Stimulated activated CD4-positive, alpha-beta T cell treated with anti-CD3 and anti-CD28 coated beads, Interleukin-12 subunit alpha, Interleukin-12 subunit beta, amount 100 ng/mL, for 48 hours (primary cell): ENCODE data around the gene ADCK2.
"Not testable (repeated sequence)": the region's sequence is repeated elsewhere in the genome, so short reads cannot be mapped to it uniquely, and the experiment has no call there.

Experiments
- DNase-seq, 3 donors: peaks; one replicate each; pipeline ENCODE4 v3.0.0-alpha.2; 2020; ENCODE audit warnings: low read depth in 2 of 3, low spot score in 1 of 3

Gene ADCK2, protein sequence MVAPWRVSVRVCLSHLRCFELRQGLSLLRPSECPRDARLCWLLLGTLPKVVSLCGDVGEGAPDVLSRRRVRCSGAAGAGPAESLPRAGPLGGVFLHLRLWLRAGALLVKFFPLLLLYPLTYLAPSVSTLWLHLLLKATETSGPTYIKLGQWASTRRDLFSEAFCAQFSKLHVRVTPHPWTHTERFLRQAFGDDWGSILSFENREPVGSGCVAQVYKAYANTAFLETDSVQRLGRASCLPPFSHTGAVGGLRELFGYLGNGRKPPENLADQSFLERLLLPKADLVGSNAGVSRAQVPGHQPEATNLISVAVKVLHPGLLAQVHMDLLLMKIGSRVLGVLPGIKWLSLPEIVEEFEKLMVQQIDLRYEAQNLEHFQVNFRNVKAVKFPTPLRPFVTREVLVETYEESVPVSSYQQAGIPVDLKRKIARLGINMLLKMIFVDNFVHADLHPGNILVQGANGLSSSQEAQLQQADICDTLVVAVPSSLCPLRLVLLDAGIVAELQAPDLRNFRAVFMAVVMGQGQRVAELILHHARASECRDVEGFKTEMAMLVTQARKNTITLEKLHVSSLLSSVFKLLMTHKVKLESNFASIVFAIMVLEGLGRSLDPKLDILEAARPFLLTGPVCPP

DNA sequence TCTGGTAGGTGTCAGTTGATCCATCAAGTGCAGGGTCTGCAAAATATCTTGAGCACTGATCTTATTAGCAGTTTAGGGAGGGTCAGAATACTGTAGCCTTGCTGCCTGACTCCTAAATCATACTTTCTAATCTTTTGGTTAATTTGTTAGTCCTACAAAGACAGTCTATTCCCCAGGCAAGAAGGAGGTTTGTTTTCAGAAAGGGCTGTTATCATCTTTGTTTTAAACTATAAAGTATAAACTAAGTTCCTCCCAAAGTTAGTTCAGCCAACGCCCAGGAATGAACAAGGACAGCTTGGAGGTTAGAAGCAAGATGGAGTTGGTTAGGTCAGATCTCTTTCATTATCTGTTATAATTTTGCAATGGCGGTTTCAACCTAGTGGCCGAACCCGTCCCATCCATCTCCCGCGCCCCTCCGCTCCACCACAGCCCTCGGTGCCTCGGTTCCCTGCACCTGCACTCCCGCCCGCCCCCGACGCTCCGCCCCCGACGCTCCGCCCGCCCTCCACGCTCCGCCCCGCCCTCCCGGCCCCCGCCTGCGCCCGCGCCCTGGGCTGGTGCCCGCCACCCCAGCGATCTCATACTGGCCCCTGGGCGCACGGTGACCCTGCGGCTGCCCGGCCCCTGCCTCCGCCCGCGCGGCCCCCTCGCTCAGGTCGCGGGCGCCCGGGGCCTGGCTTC, at the start of gene ADCK2:
ADCK2 (plus strand) TSS at position 564 of the 681 bp plus-strand sequence. CDS start 386 bp downstream, outside the sequence.
- DNase-seq: peak; percentile 35 to 55 (median 45)

- no peak for DNase-seq
Measured at GRCh38 chr7:140623980-140624379, 48.8 kb upstream of the ADCK2 start.

GRCh38 chr7:140624392-140625191, 48.2 kb upstream of the ADCK2 start:
- no peak for DNase-seq

DNA sequence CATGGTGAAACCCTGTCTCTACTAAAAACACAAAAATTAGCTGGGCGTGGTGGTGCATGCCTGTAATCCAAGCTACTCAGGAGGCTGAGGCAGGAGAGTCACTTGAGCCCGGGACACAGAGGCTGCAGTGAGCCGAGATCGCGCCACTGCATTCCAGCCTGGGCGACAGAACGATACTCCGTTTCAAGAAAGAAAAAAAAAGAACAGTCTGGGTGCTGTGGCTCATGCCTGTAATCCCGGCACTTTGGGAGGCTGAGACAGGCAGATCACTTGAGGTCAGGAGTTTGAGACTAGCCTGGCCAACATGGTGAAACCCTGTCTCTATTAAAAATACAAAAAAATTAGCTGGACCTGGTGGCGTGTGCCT, 47.6 kb upstream of the ADCK2 start:
- not testable (repeated sequence) for DNase-seq

DNA sequence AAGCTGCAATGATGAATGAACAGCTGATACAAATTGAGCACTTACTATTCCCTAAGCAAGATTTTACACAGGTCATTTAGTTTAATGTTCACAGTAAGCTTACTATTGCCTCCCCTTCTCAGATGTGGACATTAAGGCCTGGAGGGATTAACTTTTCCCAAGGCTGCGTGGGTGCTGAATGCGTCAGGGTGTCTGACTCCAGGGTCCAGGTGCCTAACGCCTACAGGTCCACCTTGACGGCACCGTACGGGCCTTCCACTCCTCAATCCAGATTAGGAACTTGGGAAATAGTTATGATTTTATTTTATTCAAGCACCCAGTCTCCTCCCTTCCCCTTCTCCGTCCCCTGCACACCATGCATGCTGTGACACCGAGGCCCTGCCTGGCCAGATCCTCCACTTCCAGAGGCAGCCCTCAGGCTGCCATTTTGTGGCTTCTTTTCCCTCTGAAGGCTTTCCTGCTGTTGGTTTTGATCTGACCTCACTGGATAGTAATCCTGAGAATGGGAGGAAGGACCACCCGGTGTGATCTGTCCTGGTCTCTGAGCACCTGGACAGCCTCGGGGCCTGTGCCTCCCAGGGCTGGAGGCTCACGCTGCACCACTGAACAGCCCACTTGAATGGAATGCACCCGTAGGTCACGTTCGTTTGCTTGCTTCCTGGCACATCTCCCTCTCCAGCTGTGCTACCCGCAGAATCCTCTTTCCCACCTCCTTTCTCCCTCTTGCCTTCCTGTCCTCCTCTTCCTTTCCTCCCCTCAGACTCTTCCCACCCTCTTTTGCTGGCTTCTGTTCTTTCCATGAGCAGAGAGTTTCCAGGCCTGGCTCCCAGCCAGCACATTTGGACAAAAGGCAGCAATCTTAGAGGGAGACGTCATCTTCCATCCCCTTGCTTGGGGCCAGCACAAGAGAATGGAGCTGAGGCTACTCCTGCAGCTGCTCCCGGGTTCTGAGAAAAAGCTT, 46.6 kb upstream of the ADCK2 start:
- no peak for DNase-seq

- no peak for DNase-seq
Measured at GRCh38 chr7:140631021-140631420, 41.7 kb upstream of the ADCK2 start.

GRCh38 chr7:140631602-140632001, 41.1 kb upstream of the ADCK2 start:
- DNase-seq: no peak

DNA sequence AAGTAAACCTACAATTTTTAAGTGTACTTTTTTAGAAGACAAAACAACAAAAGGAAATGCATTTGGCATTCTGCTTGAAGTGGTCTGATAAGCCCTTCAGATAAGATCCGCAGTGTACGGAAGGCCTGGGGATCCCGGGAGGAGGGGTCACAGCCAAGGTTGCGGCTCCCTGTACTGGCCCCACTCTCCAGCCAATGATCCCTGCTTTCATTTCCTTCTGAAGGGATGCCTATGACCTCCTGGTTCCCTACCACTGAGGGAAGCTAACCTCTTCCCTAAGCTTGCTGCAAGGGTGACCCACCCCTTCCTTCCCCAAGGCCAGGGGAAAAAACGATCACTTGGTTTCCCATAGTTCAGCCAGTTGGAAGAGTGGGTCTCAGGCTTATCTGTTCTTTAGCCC, 37.4 kb upstream of the ADCK2 start:
- no peak for DNase-seq

DNA sequence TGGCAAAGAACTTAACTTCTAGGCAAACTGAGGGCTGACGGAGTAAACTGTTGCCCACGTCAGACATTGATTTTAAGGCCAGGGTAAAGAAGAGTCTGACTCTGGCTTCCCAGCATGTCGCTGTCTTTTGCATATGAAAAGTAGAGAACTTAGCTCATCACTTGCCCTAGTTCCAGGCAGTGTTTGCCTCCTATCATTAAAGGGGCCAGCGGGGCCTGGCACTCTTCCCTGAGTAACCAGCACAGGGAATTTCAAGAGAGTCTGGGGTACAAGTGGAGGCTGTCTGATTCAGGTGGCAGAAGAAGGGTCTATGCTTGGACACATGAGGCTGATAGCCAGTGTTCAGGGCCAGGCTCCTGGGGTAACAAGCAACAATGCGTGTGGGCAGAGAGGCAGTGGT, 36.9 kb upstream of the ADCK2 start:
- DNase-seq: no peak

DNA sequence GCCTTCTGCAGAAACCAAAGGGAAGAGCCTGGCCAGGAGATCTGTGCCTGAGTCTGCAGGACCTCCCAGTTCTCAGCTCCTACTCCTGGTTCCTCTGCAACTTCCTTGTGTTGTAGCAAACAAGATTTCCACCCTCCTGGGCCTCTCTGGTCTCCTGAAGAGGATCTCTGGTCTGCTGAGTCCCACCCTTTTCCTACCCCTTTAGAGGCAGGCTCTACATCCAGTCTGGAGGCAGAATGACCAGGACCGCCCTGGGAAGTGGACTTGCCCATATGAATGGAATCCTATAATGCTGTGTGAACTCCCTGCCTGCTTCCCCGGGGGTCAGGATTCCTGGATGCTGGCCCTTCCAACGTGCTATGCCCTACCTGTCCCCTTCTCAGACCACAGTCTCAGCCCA, 35.3 kb upstream of the ADCK2 start:
- DNase-seq: no peak

GRCh38 chr7:140638173-140638791, 34.5 kb upstream of the ADCK2 start:
- no peak for DNase-seq

DNA sequence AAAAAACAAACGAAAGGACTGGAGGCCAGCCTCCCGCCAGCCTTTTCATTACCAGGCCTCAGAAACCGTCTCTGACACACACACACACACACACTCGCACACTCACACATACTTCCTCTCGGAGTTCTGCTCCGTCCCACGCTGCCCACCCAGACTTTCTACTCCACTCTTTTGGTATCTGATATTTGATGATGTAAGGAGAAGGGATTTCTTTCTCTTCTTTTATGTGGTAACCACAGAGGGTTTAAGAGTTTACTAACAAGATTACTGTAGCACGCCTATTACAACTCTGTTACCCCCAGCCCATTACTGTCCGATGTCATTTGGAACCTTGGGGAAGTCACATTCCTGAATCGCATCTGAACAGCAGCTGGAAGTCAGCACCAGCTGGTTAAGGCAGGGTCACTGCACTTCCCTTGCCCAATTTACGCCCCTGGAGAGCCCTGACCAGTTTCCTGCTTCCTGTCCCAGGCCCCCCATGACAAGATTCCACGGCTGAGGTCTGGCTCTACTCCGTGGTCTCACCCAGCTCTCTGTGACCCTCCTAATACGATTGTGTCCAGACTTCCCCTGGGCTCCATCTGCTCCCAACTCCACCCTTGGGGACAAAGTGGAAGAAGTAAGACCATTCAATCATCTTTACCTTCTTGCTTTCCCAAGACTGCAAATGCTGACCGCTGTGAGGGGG, 33.2 kb upstream of the ADCK2 start:
- DNase-seq: no peak

- DNase-seq: no peak
Measured at GRCh38 chr7:140640060-140640637, 32.6 kb upstream of the ADCK2 start.

GRCh38 chr7:140640727-140641523, 31.8 kb upstream of the ADCK2 start, which contains the start of gene DENND2A:
TSS of gene DENND2A (minus strand) at chr7:140640813. CDS start at chr7:140602397, 38,416 bp downstream.
- no peak for DNase-seq

GRCh38 chr7:140641524-140642195, 31.1 kb upstream of the ADCK2 start:
- DNase-seq: no peak

DNA sequence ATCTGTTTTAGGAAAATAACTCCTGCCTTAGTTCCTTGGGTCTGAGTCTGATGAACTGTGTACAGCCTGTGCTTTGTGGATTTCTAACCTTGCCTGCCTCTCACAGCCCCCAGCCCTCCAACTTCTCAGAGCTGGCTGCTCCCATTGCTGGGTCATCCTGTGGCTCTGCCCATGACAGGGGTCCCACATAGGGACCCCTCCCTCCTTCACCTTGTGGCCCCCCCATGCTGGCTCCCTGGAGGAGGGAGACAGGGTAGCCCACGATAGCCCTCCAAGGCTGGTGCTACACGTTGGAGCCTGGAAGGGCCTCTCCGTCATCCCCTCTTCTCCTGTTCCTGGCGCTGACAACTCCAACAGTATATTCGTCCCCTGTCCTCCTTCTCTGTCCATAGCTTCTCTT, 29.3 kb upstream of the ADCK2 start:
- no peak for DNase-seq

- not testable (repeated sequence) for DNase-seq
Measured at GRCh38 chr7:140644761-140645160, 28.0 kb upstream of the ADCK2 start.
